Left ventricle myocardium superior (tissue), 1 donor: ENCODE measurements around the gene RYR1. TPM values are rescaled to one million over a fixed set of nuclear protein-coding genes. Genes with fewer than 3 reads are reported as not detected.

Experiments used
- ATAC-seq: fragments of 200-7000 bp; cut with Tn5 transposase; one replicate; pipeline ENCODE4 v1.9.1; 2020; ENCODE audit warnings: mild to moderate bottlenecking, moderate library complexity
- DNase-seq: peaks from one replicate; pipeline ENCODE4 v3.0.0-alpha.2; 2020
- intact Hi-C: fragments of 100-400 bp; cut with micrococcal nuclease; formaldehyde crosslinking; loops from one replicate; pipeline ENCODE4 v1.11.0; 2022
- long read RNA-seq: library from polyadenylated mRNA; unstranded; transcript quantifications from one replicate; pipeline ENCODE4 v2.0.0, GENCODE V29; 2021
- total RNA-seq: library from RNA; stranded (reverse); fragmentation: NEBNext Ultra II Directional; extraction: Animal tissue kit (Norgen Biotek cat#: 25700); gene quantifications from one replicate; pipeline ENCODE4 v1.2.1, GENCODE V29; 2021
- donor health status: DM: no; HTN: yes; CAD: no; lungs with severe emphysema.

RYR1 gene
- total RNA-seq: 1.1 TPM
- long read RNA-seq: 0 reads

DNA sequence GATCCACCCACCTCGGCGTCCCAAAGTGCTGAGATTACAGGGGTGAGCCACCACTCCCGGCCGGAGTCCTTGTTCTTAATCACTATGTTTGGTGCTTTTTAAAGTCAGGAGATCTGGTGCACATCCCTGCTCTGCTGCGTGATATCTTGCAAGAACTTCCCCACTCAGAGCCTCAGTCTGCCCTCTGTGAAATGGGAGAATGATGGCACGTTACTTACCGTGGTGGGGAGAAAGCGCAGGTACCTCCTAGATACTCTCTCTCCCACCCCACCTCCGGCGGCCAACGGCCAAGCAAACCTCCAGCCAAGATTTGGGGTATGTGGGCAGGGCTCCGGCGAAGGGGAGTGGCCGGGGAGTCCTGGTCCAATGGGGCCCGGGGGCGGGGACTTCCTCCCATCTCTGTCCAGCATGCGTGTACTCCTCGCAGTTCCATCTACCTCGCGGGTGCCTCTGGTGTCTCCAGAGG is at the start of gene RYR1:
RYR1 (plus strand) TSS at position 424 of the 466 bp plus-strand sequence. CDS start 139 bp downstream, outside the sequence.
- peak; percentile 86 for ATAC-seq
- peak; percentile 78 for DNase-seq
- intact Hi-C loops: no loop called here

DNA sequence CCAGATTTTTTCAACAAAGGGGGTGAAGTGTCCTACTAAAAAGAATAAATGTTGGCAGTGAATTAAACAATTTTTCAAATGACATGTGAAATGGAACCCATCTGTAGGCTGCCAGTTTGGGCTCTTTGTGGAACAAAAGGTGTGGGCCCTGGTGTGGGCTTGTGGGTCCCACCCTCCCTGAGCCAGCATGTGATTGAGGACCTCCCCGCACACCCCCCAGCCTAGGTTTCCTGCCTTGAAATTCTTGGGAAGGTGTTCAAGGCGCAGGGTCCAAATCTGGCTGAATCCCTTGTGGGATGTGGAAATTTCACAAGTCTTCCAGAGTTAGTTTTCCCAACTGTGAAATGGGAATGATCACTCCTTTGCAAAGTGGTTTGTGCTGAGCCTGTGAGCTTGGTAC is 49.7 kb upstream of the RYR1 start:
- intact Hi-C loops: no loop called here
- DNase-seq (no peak), ATAC-seq (no peak)

DNA sequence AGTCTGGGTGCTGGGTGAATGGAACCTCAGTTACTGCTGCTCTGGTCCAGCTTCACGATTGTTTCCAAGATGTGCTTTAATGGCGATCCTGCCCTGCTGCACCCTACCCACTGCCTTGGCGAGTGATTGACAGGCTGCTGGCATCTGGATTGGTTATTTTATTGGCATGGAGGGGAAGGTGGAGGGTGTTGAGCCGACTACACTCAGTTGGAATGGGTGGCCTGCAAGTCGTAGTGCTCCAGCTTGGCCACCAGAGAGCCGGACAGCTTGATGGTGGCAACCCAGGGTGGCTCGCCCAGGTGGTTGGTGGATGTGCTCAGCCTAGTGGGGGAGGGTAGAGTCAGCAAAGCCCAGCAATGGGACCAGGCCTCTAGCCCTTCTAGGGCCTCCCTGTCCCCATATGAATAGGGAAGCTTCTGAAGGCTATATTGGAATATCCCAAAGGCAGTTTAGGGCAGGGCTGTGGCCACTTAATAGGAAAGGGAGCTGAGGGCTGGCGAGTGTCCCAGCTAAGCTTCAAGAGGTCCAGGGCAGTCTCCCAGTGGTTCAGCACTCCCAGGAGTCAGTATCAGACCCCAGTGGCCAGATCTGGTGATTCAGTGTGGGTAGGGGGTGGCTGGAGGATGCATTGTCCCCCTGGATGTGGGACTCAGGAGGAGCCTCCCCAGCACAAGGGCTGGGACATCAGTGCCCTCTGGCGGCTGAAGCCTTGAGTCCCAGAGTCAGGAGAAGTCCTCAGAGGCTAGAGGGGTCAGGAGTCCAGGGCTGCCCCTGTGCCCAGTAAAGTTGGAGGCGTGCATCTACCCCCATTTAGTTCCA is 49.1 kb upstream of the RYR1 start:
- intact Hi-C loops: no loop called here

GRCh38 chr19:38385057-38385803 is 48.3 kb upstream of the RYR1 start:
- DNase-seq (no peak), ATAC-seq (no peak)
- intact Hi-C loops: no loop called here

More for the DNA sequence above, 49.1 kb upstream of the RYR1 start:
- DNase-seq: no peak
- no peak for ATAC-seq

DNA sequence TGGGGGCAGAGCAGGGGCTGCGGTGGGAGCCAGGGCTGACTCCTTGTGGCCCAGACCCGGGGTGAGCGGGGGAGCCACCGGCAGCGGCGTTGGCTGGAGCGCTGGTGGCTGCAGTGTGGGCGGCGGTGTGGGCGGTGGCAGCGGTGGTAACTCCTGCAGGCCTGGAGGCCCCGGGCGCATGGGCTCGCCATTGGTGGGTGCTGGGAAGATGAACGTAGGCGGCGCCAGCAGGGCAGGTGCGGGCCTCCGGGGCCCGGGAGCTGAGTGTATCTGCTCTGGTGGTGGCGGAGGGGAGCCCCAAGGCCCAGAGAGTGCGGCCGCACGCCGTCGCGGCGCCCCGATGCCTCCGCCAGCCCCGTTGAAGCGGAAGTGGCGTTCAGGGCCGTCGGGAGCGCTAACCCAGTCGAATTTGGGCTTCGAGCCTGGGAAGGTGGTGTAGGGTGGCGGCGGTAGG is 47.7 kb upstream of the RYR1 start:
- ATAC-seq (no peak), DNase-seq (no peak)
- intact Hi-C loops: no loop called here

DNA sequence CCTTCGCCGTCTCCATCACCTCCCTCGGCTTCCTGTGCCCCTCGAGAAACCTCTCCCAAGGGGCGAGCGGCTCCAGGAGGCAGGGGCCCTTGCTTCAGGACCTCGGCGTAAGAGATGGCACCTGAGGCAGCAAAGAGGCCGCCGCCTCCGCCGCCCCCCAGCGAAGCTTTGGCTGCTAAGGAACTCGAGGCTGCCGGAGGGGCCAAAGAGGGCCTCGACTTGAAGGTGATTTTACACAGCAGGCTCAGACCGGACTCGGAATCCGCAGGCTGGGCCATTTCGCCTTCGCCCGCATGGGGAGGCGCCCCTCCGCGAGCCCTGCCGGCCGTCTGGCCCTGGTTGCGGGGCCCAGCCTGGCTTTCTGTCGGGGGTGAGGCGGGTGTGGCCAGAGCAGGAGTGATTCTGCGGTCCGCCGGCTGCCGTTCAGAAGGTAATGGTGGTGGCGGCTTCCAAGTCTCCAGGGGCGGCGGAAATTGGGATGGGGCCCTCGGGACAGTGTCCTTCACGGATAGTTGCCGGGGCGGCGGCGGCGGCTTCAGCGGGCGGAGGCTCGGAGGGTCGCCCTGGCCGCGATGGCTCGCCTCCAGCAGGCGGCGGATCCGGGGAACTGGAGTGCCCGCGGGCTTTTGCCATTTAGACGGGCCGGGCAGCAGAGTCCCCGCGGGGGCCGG is 47.1 kb upstream of the RYR1 start:
- intact Hi-C loops: no loop called here
- no peak for DNase-seq
- no peak for ATAC-seq

GRCh38 chr19:38386971-38387549 is 46.4 kb upstream of the RYR1 start:
- intact Hi-C loops: no loop called here
- ATAC-seq (peak; percentile 17), DNase-seq (peak; percentile 48)

DNA sequence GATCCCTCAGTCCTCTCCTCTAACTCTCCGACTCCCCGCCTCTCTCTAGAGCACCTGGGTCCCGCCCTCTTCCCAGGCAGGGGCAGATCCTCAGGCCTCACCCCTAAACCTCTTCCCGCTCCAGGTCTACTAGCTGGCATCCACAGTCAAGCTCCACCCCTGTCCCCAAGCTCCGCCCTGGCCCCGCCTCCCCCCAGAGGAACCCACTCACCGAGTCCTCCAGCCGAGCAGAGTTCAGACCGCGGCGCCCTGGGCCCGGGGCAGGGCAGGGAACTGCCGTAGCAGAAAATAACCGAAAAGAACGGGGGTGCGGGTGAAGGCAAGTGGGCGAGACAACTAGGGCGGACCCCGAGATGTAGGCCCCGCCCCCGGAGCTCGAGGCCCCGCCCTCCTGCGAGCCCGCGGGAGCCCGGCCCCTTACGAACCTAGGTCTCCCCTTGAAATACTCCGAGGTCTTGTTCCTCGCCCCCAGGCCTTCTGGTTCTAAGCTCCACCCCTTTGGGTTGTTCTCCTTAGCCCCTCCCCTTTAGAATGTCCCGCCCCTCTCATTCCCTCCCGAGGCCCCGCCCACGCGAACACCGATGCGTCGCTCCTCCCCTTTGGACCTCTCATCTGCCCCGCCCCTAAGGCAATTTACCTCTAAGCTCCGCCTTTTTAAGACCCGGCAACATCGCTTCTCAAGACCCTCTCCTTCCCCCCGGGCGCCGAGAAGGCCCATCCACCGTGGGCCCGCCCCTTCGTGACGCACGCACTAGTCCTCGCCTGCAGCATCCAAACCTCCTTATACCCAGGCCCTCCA is 45.7 kb upstream of the RYR1 start, which contains the start of gene GGN:
GGN (minus strand) TSS at position 485 of the 799 bp plus-strand sequence. CDS start 773 bp downstream, outside the sequence.
- intact Hi-C loops: no loop called here
- DNase-seq: peak; percentile 78
- peak; percentile 70 for ATAC-seq

DNA sequence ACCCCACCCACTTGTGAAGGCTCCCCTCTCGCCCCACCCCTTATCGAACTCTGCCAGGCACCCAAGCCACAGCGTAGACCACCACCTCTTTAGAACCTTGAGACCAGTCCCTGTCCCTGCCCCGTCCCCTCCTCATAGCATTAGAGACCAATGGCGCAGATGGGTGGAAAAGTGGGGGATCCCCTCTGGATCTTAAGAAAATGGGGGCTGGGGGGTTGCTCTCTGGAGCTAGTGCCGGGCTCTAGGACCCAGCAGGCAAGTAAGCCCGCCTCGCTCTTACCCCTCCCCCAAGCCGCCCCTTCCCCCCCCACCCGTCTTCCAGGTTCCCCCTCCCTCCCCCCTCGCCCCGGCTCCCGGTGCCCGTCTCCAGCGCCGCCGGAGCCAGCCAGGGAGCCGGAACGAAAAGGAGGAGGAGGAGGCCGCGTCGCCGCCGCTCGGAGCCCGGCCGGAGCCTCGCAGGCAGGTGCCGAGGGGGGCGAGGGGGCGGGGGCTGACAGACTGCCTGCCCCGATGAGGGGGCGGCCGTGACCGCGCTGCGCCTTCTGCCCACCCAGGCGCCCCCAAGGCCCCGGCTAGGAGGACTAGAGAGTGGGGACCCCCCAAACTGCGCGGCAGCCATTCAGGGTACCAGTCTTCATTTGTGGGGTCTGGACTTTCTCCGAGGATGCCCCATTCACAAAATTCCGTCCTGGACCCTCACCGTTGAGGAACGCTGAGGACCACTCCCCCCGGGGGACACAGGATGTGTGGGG is 45.0 kb upstream of the RYR1 start, which contains the start of gene SPRED3:
SPRED3 (plus strand) TSS at position 349 of the 752 bp plus-strand sequence. CDS start 1,606 bp downstream, outside the sequence.
- ATAC-seq (peak; percentile 12), DNase-seq (no peak)
- intact Hi-C loops: no loop called here

- ATAC-seq (no peak), DNase-seq (no peak)
- intact Hi-C loops: no loop called here
Observed at GRCh38 chr19:38389101-38389925, 44.2 kb upstream of the RYR1 start.

- intact Hi-C loops: no loop called here
Observed at GRCh38 chr19:38389957-38390924, 43.2 kb upstream of the RYR1 start.

GRCh38 chr19:38391911-38392464 is 41.5 kb upstream of the RYR1 start:
- DNase-seq (no peak), ATAC-seq (no peak)
- intact Hi-C loops: no loop called here

More at GRCh38 chr19:38389957-38390924, 43.2 kb upstream of the RYR1 start:
- DNase-seq (no peak), ATAC-seq (no peak)

- DNase-seq (no peak), ATAC-seq (no peak)
- intact Hi-C loops: no loop called here
Observed at GRCh38 chr19:38392707-38393308, 40.7 kb upstream of the RYR1 start.

DNA sequence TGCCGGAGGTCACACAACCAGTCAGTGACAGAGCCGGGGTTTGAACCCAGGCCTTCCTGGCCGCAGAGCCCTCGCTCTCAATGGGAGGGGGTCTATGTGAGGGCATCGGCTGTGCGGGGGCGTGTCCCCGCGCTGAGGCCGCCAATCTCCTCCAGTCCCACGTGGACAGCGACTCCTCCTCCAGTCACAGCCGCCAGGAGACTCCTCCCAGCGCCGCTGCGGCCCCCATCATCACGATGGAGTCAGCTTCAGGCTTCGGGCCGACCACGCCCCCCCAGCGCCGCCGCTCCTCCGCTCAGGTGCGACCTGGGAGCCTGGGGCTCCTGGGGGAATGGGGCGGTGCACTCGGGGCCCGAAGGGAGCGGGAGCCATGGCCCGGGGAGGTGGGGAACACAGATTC is 39.0 kb upstream of the RYR1 start:
- no peak for ATAC-seq
- intact Hi-C loops: no loop called here
- DNase-seq: no peak
